GM23338 (cell line): ENCODE data around the gene METTL4. TPM values are rescaled to one million over a fixed set of nuclear protein-coding genes. Genes with fewer than 3 reads are reported as not detected.

ENCODE experiments used
- ATAC-seq: fragments of 200-7000 bp; cut with Tn5 transposase; 3 replicates; pipeline ENCODE4 v1.9.1; 2020
- DNase-seq: peaks from one replicate; pipeline ENCODE4 v3.0.0-alpha.2; 2015; ENCODE audit warnings: low spot score
- H2AFZ ChIP-seq: fragments of 200-600 bp; sonication (generic); 2 replicates; pipeline ENCODE4 v1.8.0; 2016; ENCODE audit warnings: antibody characterized with exemption, mild to moderate bottlenecking, moderate library complexity
- H3F3A ChIP-seq: fragments of 200-600 bp; sonication (generic); replicated peaks from 2 replicates; pipeline ENCODE4 v1.8.0; 2017; ENCODE audit warnings: antibody characterized with exemption, mixed run types, low read depth
- H3K27ac ChIP-seq: fragments of 200-600 bp; sonication (generic); 2 replicates; pipeline ENCODE4 v1.6.1; 2016; ENCODE audit warnings: low read depth
- H3K27me3 ChIP-seq: fragments of 200-600 bp; sonication (generic); 2 replicates; pipeline ENCODE4 v1.8.0; 2016; ENCODE audit warnings: mild to moderate bottlenecking, mixed run types, moderate library complexity; ENCODE audit not compliant: insufficient read depth
- H3K36me3 ChIP-seq: fragments of 200-600 bp; sonication (generic); 2 replicates; pipeline ENCODE4 v1.8.0; 2016; ENCODE audit warnings: mild to moderate bottlenecking; ENCODE audit not compliant: insufficient read depth
- H3K4me1 ChIP-seq: fragments of 200-600 bp; sonication (generic); 2 replicates; pipeline ENCODE4 v1.8.0; 2016; ENCODE audit warnings: mild to moderate bottlenecking, moderate library complexity; ENCODE audit not compliant: insufficient read depth
- H3K4me2 ChIP-seq: fragments of 200-600 bp; sonication (generic); 2 replicates; pipeline ENCODE4 v1.7.1; 2017; ENCODE audit warnings: mixed run types
- H3K4me3 ChIP-seq: fragments of 200-600 bp; sonication (generic); 2 replicates; pipeline ENCODE4 v1.6.1; 2016; ENCODE audit warnings: mixed run types
- H3K79me2 ChIP-seq: fragments of 200-600 bp; sonication (generic); replicated peaks from 2 replicates; pipeline ENCODE4 v1.8.0; 2017; ENCODE audit warnings: mild to moderate bottlenecking; ENCODE audit not compliant: insufficient read depth
- H3K9me2 ChIP-seq: fragments of 200-600 bp; sonication (generic); 2 replicates; pipeline ENCODE4 v1.8.0; 2017; ENCODE audit not compliant: insufficient read depth
- H4K20me1 ChIP-seq: fragments of 200-600 bp; sonication (generic); replicated peaks from 2 replicates; pipeline ENCODE4 v1.8.0; 2017; ENCODE audit warnings: mild to moderate bottlenecking; ENCODE audit not compliant: insufficient read depth
- H3K27ac Mint-ChIP-seq: 2 replicates; pipeline ENCODE4 v1.8.0; 2020; ENCODE audit warnings: inconsistent platforms, mild to moderate bottlenecking, moderate library complexity, mixed read lengths
- H3K27me3 Mint-ChIP-seq: 3 replicates; pipeline ENCODE4 v1.8.0; 2022; ENCODE audit warnings: low read depth, mild to moderate bottlenecking, moderate library complexity, mixed read lengths, inconsistent platforms; ENCODE audit not compliant: insufficient read depth, poor library complexity
- H3K36me3 Mint-ChIP-seq: 3 replicates; pipeline ENCODE4 v1.8.0; 2021; ENCODE audit warnings: low read depth, mild to moderate bottlenecking, inconsistent platforms, moderate library complexity, mixed read lengths
- H3K4me1 Mint-ChIP-seq: 3 replicates; pipeline ENCODE4 v1.8.0; 2020; ENCODE audit warnings: mild to moderate bottlenecking, inconsistent platforms, mixed read lengths
- H3K4me3 Mint-ChIP-seq: 3 replicates; pipeline ENCODE4 v1.8.0; 2021; ENCODE audit warnings: moderate library complexity, mild to moderate bottlenecking, inconsistent platforms, mixed read lengths
- H3K9me3 Mint-ChIP-seq: 3 replicates; pipeline ENCODE4 v1.8.0; 2020; ENCODE audit warnings: moderate library complexity, mild to moderate bottlenecking, inconsistent platforms, mixed read lengths
- CREB1 ChIP-seq: fragments of 250-450 bp; sonication (Bioruptor Pico); IDR thresholded peaks from 2 replicates; pipeline ENCODE4 v1.5.0; 2020; ENCODE audit warnings: low read depth, mild to moderate bottlenecking, moderate library complexity
- EZH2 ChIP-seq: fragments of 200-600 bp; sonication (generic); IDR thresholded peaks from one replicate; pipeline ENCODE4 v1.8.0; 2017; ENCODE audit warnings: antibody characterized with exemption, mild to moderate bottlenecking, low read depth; ENCODE audit not compliant: unreplicated experiment
- EZH2phosphoT487 ChIP-seq: fragments of 200-600 bp; sonication (generic); IDR thresholded peaks from one replicate; pipeline ENCODE4 v1.8.1; 2018; ENCODE audit warnings: antibody characterized with exemption; ENCODE audit not compliant: unreplicated experiment
- JUNB ChIP-seq: IDR thresholded peaks from one replicate; pipeline ENCODE4 v1.6.1; 2016; ENCODE audit warnings: antibody characterized with exemption; ENCODE audit not compliant: unreplicated experiment
- NANOG ChIP-seq: IDR thresholded peaks from 2 replicates; pipeline ENCODE4 v1.6.1; 2016; ENCODE audit warnings: antibody characterized with exemption, borderline replicate concordance
- POLR2AphosphoS5 ChIP-seq: IDR thresholded peaks from 2 replicates; pipeline ENCODE4 v1.6.1; 2016; ENCODE audit warnings: antibody characterized with exemption, low read depth
- STAT1 ChIP-seq: IDR thresholded peaks from one replicate; pipeline ENCODE4 v1.6.1; 2016; ENCODE audit warnings: antibody characterized with exemption; ENCODE audit not compliant: unreplicated experiment
- ZNF114 ChIP-seq: fragments of 250-450 bp; sonication (Bioruptor Pico); IDR thresholded peaks from 2 replicates; pipeline ENCODE4 v1.5.0; 2020; ENCODE audit warnings: mild to moderate bottlenecking, moderate library complexity
- ZNF331 ChIP-seq: fragments of 250-450 bp; sonication (Bioruptor Pico); IDR thresholded peaks from 2 replicates; pipeline ENCODE4 v1.5.0; 2020; ENCODE audit warnings: low read depth, mild to moderate bottlenecking, moderate library complexity
- polyA plus RNA-seq: library from polyadenylated mRNA; unstranded; fragments of >200 nt; fragmentation: Nextera tagmentation; extraction: Ambion mirVana; gene quantifications from 2 replicates; pipeline ENCODE4 v1.2.1, GENCODE V29; 2016
- total RNA-seq: library from RNA; depleted of rRNA; stranded (reverse); fragments of >200 nt; shearing (Covaris generic); gene quantifications from 2 replicates; pipeline ENCODE4 v1.2.3, GENCODE V29; 2014
- TF ChIP-seq, protein P1 (sequence below): IDR thresholded peaks from one replicate; pipeline ENCODE4 v1.6.1; 2018; ENCODE audit warnings: antibody characterized with exemption; ENCODE audit not compliant: unreplicated experiment
- TF ChIP-seq, protein P2 (sequence below), 2 experiments: fragments of 200-600 bp in 1 of 2; sonication (generic) in 1 of 2; conservative IDR thresholded peaks; 2 replicates each; pipeline versions ENCODE4 v1.5.1 to v1.6.1; 2016 to 2017; ENCODE audit warnings: antibody characterized with exemption in 2 of 2, low read depth in 2 of 2, mild to moderate bottlenecking in 2 of 2, moderate library complexity in 1 of 2
- TF ChIP-seq, protein P3 (sequence below): fragments of 250-450 bp; sonication (Bioruptor Pico); IDR thresholded peaks from 2 replicates; pipeline ENCODE4 v1.5.0; 2020; ENCODE audit warnings: mild to moderate bottlenecking, moderate library complexity
- TF ChIP-seq, protein P4 (sequence below): IDR thresholded peaks from 2 replicates; pipeline ENCODE4 v1.6.1; 2016; ENCODE audit warnings: antibody characterized with exemption

Gene METTL4
- total and polyA plus RNA-seq, 2 experiments from 2014 or later = 11.9 to 14.9 TPM

- Mint-ChIP-seq H3K9me3 (no peaks in the 10 kb centered on the region), H3K27me3 (no peaks in the 10 kb centered on the region), H3K4me1 (no peaks in the 10 kb centered on the region), H3K36me3 (peaks cover 61% of the 10 kb centered on the region), H3K4me3 (no peak overlapping the region), H3K27ac (no peak overlapping the region)
- ATAC-seq = no peak
- H3K27me3 ChIP-seq = no peaks in the 10 kb centered on the region
- no peak overlapping the region for H3K4me2 ChIP-seq
- no peaks in the 10 kb centered on the region for H3K79me2 ChIP-seq
- DNase-seq = no peak
- no peak overlapping the region for H3K27ac ChIP-seq
- TF ChIP-seq ZNF114 (CRISPR knock-in tag) (no peak), POLR2AphosphoS5 (no peak), ZNF331 (CRISPR knock-in tag) (no peak), EZH2 (no peak), CREB1 (CRISPR knock-in tag) (no peak), JUNB (no peak), NANOG (no peak), STAT1 (no peak), EZH2phosphoT487 (no peak)
- TF ChIP-seq, protein P1, sequence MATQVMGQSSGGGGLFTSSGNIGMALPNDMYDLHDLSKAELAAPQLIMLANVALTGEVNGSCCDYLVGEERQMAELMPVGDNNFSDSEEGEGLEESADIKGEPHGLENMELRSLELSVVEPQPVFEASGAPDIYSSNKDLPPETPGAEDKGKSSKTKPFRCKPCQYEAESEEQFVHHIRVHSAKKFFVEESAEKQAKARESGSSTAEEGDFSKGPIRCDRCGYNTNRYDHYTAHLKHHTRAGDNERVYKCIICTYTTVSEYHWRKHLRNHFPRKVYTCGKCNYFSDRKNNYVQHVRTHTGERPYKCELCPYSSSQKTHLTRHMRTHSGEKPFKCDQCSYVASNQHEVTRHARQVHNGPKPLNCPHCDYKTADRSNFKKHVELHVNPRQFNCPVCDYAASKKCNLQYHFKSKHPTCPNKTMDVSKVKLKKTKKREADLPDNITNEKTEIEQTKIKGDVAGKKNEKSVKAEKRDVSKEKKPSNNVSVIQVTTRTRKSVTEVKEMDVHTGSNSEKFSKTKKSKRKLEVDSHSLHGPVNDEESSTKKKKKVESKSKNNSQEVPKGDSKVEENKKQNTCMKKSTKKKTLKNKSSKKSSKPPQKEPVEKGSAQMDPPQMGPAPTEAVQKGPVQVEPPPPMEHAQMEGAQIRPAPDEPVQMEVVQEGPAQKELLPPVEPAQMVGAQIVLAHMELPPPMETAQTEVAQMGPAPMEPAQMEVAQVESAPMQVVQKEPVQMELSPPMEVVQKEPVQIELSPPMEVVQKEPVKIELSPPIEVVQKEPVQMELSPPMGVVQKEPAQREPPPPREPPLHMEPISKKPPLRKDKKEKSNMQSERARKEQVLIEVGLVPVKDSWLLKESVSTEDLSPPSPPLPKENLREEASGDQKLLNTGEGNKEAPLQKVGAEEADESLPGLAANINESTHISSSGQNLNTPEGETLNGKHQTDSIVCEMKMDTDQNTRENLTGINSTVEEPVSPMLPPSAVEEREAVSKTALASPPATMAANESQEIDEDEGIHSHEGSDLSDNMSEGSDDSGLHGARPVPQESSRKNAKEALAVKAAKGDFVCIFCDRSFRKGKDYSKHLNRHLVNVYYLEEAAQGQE = no peak
- TF ChIP-seq, protein P2, sequence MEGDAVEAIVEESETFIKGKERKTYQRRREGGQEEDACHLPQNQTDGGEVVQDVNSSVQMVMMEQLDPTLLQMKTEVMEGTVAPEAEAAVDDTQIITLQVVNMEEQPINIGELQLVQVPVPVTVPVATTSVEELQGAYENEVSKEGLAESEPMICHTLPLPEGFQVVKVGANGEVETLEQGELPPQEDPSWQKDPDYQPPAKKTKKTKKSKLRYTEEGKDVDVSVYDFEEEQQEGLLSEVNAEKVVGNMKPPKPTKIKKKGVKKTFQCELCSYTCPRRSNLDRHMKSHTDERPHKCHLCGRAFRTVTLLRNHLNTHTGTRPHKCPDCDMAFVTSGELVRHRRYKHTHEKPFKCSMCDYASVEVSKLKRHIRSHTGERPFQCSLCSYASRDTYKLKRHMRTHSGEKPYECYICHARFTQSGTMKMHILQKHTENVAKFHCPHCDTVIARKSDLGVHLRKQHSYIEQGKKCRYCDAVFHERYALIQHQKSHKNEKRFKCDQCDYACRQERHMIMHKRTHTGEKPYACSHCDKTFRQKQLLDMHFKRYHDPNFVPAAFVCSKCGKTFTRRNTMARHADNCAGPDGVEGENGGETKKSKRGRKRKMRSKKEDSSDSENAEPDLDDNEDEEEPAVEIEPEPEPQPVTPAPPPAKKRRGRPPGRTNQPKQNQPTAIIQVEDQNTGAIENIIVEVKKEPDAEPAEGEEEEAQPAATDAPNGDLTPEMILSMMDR (conservative IDR thresholded peaks at IDR 0.05; ENCODE audit: low read depth in 2 of 2) = no peak
- TF ChIP-seq, protein P3, sequence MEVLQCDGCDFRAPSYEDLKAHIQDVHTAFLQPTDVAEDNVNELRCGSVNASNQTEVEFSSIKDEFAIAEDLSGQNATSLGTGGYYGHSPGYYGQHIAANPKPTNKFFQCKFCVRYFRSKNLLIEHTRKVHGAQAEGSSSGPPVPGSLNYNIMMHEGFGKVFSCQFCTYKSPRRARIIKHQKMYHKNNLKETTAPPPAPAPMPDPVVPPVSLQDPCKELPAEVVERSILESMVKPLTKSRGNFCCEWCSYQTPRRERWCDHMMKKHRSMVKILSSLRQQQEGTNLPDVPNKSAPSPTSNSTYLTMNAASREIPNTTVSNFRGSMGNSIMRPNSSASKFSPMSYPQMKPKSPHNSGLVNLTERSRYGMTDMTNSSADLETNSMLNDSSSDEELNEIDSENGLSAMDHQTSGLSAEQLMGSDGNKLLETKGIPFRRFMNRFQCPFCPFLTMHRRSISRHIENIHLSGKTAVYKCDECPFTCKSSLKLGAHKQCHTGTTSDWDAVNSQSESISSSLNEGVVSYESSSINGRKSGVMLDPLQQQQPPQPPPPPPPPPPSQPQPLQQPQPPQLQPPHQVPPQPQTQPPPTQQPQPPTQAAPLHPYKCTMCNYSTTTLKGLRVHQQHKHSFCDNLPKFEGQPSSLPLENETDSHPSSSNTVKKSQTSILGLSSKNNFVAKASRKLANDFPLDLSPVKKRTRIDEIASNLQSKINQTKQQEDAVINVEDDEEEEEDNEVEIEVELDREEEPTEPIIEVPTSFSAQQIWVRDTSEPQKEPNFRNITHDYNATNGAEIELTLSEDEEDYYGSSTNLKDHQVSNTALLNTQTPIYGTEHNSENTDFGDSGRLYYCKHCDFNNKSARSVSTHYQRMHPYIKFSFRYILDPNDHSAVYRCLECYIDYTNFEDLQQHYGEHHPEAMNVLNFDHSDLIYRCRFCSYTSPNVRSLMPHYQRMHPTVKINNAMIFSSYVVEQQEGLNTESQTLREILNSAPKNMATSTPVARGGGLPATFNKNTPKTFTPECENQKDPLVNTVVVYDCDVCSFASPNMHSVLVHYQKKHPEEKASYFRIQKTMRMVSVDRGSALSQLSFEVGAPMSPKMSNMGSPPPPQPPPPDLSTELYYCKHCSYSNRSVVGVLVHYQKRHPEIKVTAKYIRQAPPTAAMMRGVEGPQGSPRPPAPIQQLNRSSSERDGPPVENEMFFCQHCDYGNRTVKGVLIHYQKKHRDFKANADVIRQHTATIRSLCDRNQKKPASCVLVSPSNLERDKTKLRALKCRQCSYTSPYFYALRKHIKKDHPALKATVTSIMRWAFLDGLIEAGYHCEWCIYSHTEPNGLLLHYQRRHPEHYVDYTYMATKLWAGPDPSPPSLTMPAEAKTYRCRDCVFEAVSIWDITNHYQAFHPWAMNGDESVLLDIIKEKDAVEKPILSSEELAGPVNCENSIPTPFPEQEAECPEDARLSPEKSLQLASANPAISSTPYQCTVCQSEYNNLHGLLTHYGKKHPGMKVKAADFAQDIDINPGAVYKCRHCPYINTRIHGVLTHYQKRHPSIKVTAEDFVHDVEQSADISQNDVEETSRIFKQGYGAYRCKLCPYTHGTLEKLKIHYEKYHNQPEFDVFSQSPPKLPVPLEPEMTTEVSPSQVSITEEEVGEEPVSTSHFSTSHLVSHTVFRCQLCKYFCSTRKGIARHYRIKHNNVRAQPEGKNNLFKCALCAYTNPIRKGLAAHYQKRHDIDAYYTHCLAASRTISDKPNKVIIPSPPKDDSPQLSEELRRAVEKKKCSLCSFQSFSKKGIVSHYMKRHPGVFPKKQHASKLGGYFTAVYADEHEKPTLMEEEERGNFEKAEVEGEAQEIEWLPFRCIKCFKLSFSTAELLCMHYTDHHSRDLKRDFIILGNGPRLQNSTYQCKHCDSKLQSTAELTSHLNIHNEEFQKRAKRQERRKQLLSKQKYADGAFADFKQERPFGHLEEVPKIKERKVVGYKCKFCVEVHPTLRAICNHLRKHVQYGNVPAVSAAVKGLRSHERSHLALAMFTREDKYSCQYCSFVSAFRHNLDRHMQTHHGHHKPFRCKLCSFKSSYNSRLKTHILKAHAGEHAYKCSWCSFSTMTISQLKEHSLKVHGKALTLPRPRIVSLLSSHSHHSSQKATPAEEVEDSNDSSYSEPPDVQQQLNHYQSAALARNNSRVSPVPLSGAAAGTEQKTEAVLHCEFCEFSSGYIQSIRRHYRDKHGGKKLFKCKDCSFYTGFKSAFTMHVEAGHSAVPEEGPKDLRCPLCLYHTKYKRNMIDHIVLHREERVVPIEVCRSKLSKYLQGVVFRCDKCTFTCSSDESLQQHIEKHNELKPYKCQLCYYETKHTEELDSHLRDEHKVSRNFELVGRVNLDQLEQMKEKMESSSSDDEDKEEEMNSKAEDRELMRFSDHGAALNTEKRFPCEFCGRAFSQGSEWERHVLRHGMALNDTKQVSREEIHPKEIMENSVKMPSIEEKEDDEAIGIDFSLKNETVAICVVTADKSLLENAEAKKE (CRISPR knock-in tag) = no peak
- TF ChIP-seq, protein P4, sequence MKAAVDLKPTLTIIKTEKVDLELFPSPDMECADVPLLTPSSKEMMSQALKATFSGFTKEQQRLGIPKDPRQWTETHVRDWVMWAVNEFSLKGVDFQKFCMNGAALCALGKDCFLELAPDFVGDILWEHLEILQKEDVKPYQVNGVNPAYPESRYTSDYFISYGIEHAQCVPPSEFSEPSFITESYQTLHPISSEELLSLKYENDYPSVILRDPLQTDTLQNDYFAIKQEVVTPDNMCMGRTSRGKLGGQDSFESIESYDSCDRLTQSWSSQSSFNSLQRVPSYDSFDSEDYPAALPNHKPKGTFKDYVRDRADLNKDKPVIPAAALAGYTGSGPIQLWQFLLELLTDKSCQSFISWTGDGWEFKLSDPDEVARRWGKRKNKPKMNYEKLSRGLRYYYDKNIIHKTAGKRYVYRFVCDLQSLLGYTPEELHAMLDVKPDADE = no peak
- H3K9me2 ChIP-seq = no peaks in the 10 kb centered on the region
- peaks cover 61% of the 10 kb centered on the region for H3K36me3 ChIP-seq
- H3K4me1 ChIP-seq = no peaks in the 10 kb centered on the region
- H3K4me3 ChIP-seq = no peak overlapping the region
- peaks cover 7% of the 10 kb centered on the region for H4K20me1 ChIP-seq
- no peak overlapping the region for H2AFZ ChIP-seq
- H3F3A ChIP-seq = no peaks in the 10 kb centered on the region
These were observed 39.2 kb upstream of the METTL4 start for GRCh38 chr18:2610549-2610948.
